GM21515 (cell line): ENCODE results near the gene PTPRT.

Experiments
- ATAC-seq: cut with Tn5 transposase; IDR thresholded peaks from one replicate; pipeline ENCODE4 v1.9.1; 2021; ENCODE audit not compliant: unreplicated experiment

PTPRT gene

GRCh38 chr20:43189554-43190331 is at the start of gene PTPRT:
PTPRT (minus strand) TSS chr20:43189906; CDS start chr20:43189733, 173 bp downstream.
- ATAC-seq: no peak

DNA sequence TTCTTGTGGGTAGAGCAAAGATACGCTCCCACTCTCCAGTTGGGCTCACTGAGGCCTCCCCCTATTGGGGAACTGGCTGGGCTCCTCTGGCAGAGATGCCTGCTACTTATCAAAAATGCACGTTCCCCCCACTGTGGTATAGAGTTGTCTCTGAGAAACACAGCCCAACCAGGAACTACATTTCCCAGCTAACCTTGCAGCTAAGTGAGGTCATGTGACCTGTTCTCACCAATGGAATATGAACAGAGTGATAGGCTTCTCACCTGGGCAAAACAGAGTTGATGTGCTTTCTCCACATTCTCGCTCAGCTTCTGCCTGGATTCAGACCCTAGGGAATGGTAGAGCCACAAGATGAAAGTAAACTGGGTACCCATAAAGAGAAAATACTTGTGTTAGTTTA is 49.1 kb upstream of the PTPRT start:
- ATAC-seq: no peak

DNA sequence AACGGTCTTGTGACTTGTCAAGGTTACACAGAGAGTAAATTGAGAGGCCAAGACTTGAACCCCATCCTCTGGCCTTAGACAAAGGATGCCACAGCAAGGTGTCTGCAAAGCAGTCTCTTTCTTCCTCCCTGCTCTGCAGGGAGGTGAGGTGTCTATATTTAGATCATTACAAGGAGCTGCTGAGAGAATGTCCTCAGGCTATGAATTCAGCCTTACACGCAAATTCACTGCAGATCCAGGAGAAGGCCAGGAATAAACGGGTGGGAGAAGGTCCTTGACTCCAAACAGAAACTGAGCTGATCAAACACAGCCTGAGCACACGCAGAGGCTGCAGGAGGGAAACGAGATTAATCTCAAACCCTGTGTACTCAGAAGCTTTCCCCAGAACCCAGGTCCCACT is 48.6 kb upstream of the PTPRT start:
- ATAC-seq: no peak

DNA sequence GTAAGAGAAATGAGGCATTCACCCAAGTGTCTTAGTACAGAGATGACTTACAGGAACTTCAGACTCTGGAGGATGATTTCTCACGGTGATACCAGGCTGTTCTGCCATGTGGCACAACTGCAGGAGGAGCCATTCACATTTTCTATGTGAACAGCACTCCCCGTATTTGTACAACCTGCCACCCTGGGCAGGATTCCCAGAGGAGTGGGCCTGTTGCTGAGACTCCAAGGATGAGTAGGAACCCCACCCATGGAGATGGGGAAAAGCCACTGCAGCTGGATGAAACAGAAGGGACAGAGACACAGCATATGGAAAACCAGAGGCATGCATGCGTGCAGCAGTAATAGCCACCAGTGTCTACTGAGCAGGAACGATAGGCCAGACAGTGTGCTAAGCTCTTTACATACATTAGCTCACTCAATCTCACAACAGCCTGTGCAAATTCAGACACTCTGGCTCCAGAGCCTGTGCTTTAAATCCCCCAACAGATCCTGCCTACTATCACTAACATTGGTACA is 48.0 kb upstream of the PTPRT start:
- ATAC-seq: no peak

DNA sequence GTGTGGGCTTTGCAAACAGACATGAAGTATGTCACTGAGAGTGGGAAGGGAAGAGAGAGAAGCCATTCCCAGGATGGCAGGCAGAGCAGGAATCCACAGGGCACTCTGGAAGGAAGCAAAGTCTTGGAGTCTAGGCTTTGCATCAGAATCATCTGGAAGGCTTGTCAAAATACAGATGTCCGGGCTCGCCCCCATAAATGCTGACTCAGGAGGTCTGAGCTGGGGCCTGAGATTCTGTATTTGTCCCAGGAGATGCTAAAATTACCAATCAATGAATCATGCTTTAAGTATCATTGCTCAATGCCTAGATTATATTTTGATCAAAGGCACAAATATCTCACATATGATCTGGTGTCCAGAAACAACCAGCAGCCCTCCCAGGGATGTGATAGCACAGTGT is 46.3 kb upstream of the PTPRT start:
- ATAC-seq: no peak

DNA sequence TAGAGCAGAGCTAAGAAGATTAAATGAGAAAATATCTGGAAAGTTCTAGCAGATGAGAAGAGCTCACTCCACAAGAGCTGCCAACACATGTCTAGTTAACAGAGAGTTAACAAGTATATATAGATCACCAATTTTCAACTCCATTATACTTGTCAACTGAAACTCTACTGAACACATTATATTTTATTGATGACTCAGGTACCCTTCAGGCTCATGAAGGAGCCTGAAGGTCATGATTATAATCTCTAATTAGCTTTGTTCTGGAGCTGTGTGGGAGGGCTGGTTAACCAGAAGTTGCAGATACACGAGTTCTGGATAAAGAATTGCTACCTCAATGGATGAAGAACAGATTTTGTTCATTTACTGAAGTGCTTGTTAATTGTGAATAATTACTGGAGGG is 42.1 kb upstream of the PTPRT start:
- ATAC-seq: no peak

- ATAC-seq: no peak
These were observed 40.0 kb upstream of the PTPRT start for GRCh38 chr20:43229696-43230095.

- no peak for ATAC-seq
These were observed 30.9 kb upstream of the PTPRT start for GRCh38 chr20:43220612-43221011.

- ATAC-seq: no peak
These were observed 21.2 kb upstream of the PTPRT start for GRCh38 chr20:43210901-43211300.

DNA sequence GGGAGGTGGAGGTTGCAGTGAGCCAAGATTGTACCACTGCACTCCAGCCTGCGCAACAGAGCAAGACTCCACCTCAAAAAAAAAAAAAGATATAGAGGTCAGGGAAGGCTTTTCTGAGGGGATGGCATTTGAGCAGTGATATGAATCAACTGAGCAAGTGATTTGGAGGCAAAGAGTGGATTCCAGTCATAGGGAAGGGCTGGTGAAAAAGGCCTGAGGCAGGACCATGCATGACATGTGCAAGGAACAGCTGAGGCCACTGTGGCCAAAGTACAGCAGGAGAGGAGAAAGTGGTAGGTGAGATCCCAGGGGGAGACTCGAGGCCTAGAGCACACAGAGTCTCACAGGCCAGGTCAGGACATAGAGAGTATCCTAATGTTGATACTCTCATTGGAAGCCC is 20.1 kb upstream of the PTPRT start:
- no peak for ATAC-seq

GRCh38 chr20:43205699-43206098 is 16.0 kb upstream of the PTPRT start:
- no peak for ATAC-seq

DNA sequence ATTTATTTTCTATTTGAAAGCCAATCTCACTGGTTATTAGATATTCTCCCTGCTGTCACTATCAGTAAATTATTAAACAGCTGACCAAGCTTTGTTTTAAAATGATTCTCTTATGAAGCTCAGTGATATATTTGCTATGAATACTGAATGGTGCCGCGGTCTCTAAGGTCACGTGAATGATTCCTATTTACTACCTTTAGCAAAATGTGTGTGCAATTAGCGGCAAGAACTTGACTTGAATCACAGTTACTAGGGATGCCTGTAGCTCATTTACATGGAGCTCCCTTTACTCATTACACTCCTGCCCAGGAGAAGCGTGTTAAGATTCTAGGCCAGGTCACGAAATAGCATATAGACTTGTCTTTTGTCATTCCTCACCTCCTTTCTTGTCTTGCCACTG is 12.4 kb upstream of the PTPRT start:
- no peak for ATAC-seq

DNA sequence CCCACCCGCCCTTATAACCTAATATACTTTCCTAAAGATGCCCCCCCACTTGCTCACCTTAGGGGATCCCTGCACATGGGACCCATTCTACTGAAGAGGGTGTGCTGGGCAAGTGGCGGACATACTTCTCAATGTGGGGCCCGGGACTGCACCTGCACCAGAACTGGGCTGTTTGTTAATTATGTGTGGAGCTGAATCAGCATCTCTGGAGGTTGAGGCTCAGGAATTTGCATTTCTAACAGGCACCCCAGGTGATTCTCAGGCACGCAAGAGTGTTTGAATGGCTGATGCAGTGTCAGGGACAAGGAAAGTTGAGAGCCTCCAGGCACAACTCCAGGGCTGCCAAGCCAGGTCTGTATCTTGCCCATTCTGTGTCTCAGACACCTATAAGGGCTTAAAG is 8.9 kb upstream of the PTPRT start:
- no peak for ATAC-seq

- no peak for ATAC-seq
These were observed 6.5 kb upstream of the PTPRT start for GRCh38 chr20:43196243-43196642.

GRCh38 chr20:43194137-43194536 is 4.4 kb upstream of the PTPRT start:
- ATAC-seq: no peak

DNA sequence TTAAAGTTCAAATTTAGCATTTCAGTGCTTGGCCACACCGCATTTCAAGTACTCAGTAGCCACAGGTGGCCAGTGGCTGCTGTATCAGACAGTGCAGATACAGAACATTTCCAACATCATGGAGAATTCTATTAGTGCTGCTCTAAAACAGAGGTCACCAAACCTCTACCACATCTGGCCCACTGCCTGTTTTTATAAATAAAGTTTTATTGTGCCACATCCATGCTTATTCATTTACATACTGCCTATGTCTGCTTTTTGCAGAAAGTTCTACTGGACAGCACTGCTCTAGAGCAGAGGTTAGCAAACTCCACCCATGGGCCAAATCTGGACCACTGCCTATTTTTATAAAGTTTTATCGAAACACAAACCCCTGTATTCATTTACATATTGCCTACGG is 3.7 kb upstream of the PTPRT start:
- no peak for ATAC-seq

GRCh38 chr20:43191946-43192863 is 2.5 kb upstream of the PTPRT start:
- no peak for ATAC-seq

DNA sequence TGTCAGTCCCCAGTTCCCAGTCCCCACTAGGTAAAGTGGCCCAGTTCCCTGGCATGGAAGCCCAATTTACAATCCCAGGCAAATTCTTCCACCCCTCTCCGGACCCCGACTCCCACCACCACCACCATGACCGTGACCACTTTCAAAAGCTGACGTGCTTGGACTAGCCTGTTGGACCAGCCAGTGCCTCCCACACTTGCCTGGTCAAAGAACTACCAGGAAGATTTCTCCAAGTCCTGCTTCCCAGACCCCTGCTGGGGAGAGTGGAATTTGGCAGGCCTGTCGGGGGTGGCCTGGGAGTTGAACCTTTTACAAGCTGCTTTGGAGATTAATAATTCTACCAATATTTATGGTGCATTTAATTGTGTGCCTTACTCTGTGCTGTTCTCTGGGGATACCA is 1.4 kb upstream of the PTPRT start:
- ATAC-seq: no peak

DNA sequence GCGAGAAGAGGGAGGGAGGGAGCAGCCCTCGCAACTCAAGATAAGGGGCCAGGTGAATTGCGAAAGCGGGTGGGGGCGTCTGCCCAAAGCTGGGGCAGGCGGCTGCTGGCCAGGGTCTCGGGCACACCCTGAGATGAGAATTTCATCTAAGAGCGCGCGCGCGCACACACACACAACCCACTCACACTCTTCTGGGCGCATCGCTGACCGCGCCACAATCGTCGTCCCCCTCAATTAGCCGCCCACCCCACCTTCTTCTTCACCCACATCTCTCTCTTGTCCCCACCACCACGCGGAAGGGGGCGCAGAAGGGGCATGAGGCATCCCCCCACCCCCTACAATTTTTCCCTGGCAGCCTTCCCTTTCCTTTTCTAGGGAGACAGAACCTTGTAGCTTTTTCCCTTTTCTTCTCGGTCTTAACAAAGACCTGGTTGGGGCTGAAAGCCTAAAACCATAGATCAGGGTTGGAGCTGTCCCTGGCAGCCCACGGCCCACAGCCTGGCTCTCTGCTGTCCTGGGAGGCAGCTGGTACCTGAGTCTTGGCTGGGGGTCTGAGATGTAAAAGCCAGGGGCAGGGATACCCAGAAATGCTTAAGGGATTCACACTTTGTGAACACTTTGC is 737 bp upstream of the PTPRT start:
- no peak for ATAC-seq

DNA sequence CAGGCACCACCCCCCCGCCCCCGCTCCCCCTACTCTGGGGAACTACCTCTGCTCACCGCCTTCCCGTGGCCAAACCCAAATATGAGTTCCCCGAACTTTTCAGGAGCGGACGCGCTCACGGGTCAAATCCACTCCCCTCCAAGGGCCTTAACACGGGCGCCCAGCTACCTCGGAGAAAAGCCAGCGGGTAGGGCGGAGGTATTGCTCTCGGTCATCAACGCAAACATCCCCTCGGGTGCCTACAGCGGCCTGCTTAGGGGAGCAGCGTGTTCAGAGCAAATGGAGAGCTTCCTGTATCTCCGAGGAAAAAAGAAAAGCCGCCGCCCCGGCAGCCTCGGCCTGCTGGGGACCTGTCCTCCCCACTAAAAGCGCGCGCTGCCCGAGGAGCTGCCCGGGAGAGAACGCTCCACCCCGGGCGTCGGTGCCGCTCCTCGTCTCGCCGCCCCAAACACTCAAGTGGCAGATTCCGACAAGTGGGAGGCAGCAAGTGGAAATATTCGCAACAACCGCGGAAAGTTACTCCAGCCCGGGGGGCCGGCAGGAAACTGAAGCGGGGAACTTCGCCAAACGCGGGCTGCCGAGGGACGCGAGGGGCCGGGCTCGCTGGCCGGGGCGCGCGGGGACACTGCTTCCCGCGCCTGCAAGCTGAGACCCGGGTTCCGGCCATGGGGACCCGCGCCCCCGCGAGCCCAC is 699 bp downstream of the PTPRT start:
- no peak for ATAC-seq

DNA sequence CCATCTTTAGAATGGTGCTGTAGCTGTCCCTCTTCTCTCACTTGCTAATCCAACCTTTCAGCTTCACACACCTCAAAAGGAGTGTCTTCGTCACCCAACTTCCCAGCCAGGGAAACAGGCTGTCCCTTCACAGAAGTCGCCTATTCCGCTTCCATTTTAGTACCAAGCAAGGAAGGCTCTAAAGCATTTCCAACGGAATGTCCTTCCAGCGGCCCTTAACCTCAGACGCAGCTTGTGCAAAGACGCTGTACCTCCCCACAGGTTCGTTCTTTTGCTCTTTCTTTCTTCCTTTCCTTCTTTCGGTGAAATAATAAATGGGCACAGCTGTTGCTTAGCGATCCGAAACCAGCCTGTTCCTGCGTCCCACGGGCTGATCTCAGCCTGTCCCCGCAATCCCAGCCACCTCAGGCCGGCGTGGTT is 1.5 kb downstream of the PTPRT start:
- no peak for ATAC-seq
